Epithelial cell of proximal tubule (primary cell): Measurements from ENCODE around the gene ROS1. TPM values are rescaled to one million over a fixed set of nuclear protein-coding genes. Genes with fewer than 3 reads are reported as not detected.

Experiments used
- DNase-seq: peaks from one replicate; pipeline ENCODE4 v3.0.0-alpha.2; 2011; ENCODE audit warnings: low read depth
- H3K4me3 ChIP-seq: 2 replicates; pipeline ENCODE4 v1.5.1; 2011; ENCODE audit warnings: low read depth, mild to moderate bottlenecking, low read length
- CTCF ChIP-seq: conservative IDR thresholded peaks from 2 replicates; pipeline ENCODE4 v1.5.1; 2012; ENCODE audit warnings: low read depth, mild to moderate bottlenecking, low read length
- total RNA-seq: library from RNA; depleted of rRNA; stranded (reverse); fragments of >200 nt; gene quantifications from 2 replicates; pipeline ENCODE4 v1.2.3, GENCODE V29; 2015

Gene ROS1
- total RNA-seq, 1 donor from 2014 or later, result not detected

- no peak for TF ChIP-seq CTCF
- H3K4me3 ChIP-seq, result no peak overlapping the region
- DNase-seq, result no peak
Observed at GRCh38 chr6:117270843-117271507, 154.8 kb downstream of the ROS1 start.

- no peak overlapping the region for H3K4me3 ChIP-seq
- TF ChIP-seq CTCF, result no peak
- no peak for DNase-seq
Observed at GRCh38 chr6:117270055-117270842, 155.5 kb downstream of the ROS1 start.

GRCh38 chr6:117269638-117270054 is 156.1 kb downstream of the ROS1 start:
- no peak overlapping the region for H3K4me3 ChIP-seq
- TF ChIP-seq CTCF, result no peak
- DNase-seq, result no peak

- DNase-seq, result no peak
- no peak overlapping the region for H3K4me3 ChIP-seq
- no peak for TF ChIP-seq CTCF
Observed at GRCh38 chr6:117268924-117269323, 156.8 kb downstream of the ROS1 start.

- no peak for DNase-seq
- no peak overlapping the region for H3K4me3 ChIP-seq
- TF ChIP-seq CTCF, result no peak
Observed at GRCh38 chr6:117267766-117268534, 157.8 kb downstream of the ROS1 start.

GRCh38 chr6:117267054-117267347 is 158.7 kb downstream of the ROS1 start:
- no peak for TF ChIP-seq CTCF
- no peak for DNase-seq
- no peak overlapping the region for H3K4me3 ChIP-seq
